ENCODE results near the gene SORL1-AS1.

SORL1-AS1 gene

DNA sequence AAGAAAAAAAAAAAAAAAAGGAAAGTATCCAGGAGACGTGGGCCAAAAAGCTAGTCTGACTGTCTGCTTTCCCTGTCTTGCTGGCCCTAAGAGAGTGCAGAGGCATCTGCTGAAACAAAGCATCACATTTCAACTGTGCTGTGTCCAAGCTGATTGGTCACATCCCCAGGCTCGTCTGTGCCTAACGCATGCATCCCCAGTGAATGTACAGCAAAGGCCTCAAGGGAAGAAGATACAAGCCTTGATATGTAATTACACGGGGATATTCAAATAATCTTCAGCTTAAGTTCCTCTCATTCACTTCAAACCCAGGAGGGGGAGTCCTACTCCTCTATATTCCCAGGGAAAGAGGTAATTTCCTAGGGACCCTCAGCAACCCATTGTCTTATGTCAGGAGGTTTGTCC, 6.0 kb downstream of the SORL1-AS1 start:
- H2AFZ ChIP-seq (ENCODE audit: low read depth, low read length): no peak overlapping the region
- H3K27me3 ChIP-seq (ENCODE audit: control insufficient read depth in 2 of 2, insufficient read depth in 2 of 2, low read length in 2 of 2): peaks cover 16 to 18% of the 10 kb centered on the region in 2 experiments
- no peaks in the 10 kb centered on the region for H3K79me2 ChIP-seq (ENCODE audit: control insufficient read depth, insufficient read depth, low read length)
- no peak overlapping the region for H3K4me3 ChIP-seq (replicated peaks in 1 of 3; ENCODE audit: insufficient read depth in 1 of 3, low read depth in 1 of 3, low read length in 3 of 3)
- H4K20me1 ChIP-seq (replicated peaks; ENCODE audit: control insufficient read depth, extremely low read depth, insufficient read depth, low read length): no peaks in the 10 kb centered on the region
- DNase-seq (ENCODE audit: low read depth, low spot score) (peak; percentile 10), FAIRE-seq (no peak)
- no peak overlapping the region for H3K9ac ChIP-seq (replicated peaks; ENCODE audit: extremely low read depth, insufficient read depth, low read length)
- intact Hi-C loops (cut with micrococcal nuclease): loop anchor here (1.0 kb wide), 1 partner anchor 145 kb away; no protein-coding TSS in a partner anchor
- no peak overlapping the region for H3K27ac ChIP-seq (ENCODE audit: insufficient read depth, low read depth, low read length)
- no peaks in the 10 kb centered on the region for H3K9me1 ChIP-seq (replicated peaks; ENCODE audit: control insufficient read depth, extremely low read depth, insufficient read depth, low read length)
- TF ChIP-seq POLR2A (IDR thresholded peaks at IDR 0.05; ENCODE audit: low read depth, low read length) (no peak), MYC (IDR thresholded peaks at IDR 0.05; ENCODE audit: low read depth, low read length) (no peak), JUN (IDR thresholded peaks at IDR 0.05; ENCODE audit: borderline replicate concordance, insufficient read depth, insufficient read length, low read depth) (no peak), POLR2AphosphoS5 (IDR thresholded peaks at IDR 0.05; ENCODE audit: insufficient read depth, low read depth, low read length) (no peak), EZH2 (IDR thresholded peaks at IDR 0.05; ENCODE audit: borderline replicate concordance, low read depth, low read length, severe bottlenecking) (no peak), FOS (IDR thresholded peaks at IDR 0.05; ENCODE audit: borderline replicate concordance, insufficient read depth, low read length) (no peak), GATA2 (IDR thresholded peaks at IDR 0.05; ENCODE audit: insufficient read depth, insufficient read length, low read depth, low read length) (no peak), MAX (IDR thresholded peaks at IDR 0.05; ENCODE audit: insufficient read depth, insufficient read length) (no peak), CTCF (IDR thresholded peaks at IDR 0.05; ENCODE audit: extremely low read depth in 1 of 2, insufficient read depth in 1 of 2, low read depth in 1 of 2, low read length in 2 of 2) (no peak)
- BruUV-seq (replicated peaks): no TSS peak
- ChIA-PET POLR2A (no interaction called here), CTCF (interaction anchor here (0.6 to 4.9 kb wide), 17 partner anchors 11 to 1059 kb away, joined by 3 to 75 read pairs (median 4); no protein-coding TSS in a partner anchor)
- dilution Hi-C loops (cut with MboI; ENCODE audit: extremely low pct_ligation_motif_present, low sequenced_read_pairs): no loop called here
- no peaks in the 10 kb centered on the region for H3K4me1 ChIP-seq (ENCODE audit: control insufficient read depth, extremely low read depth, insufficient read depth, low read length)
- no peaks in the 10 kb centered on the region for H3K9me3 ChIP-seq (replicated peaks; ENCODE audit: control insufficient read depth, insufficient read depth, low read length)
- no peaks in the 10 kb centered on the region for H3K36me3 ChIP-seq (ENCODE audit: control insufficient read depth in 2 of 2, extremely low read depth in 1 of 2, insufficient read depth in 2 of 2, low read length in 2 of 2)
- H3K4me2 ChIP-seq (ENCODE audit: insufficient read depth, low read length): no peak overlapping the region
